Embryonic facial prominence (tissue), 1 donor: ENCODE data around the gene SSBP1.
"Not testable (repeated sequence)": the region's sequence is repeated elsewhere in the genome, so short reads cannot be mapped to it uniquely, and the experiment has no call there.

Experiments
- DNase-seq: peaks from one replicate; pipeline ENCODE4 v3.0.0-alpha.2; 2016; ENCODE audit errors: extremely low spot score

SSBP1 gene

GRCh38 chr7:141709318-141709717 is 28.8 kb upstream of the SSBP1 start:
- no peak for DNase-seq

GRCh38 chr7:141709749-141710148 is 28.4 kb upstream of the SSBP1 start:
- DNase-seq: no peak

- DNase-seq: no peak
Measured at GRCh38 chr7:141710301-141710700, 27.9 kb upstream of the SSBP1 start.

GRCh38 chr7:141712603-141713255 is 25.4 kb upstream of the SSBP1 start:
- DNase-seq: no peak

GRCh38 chr7:141713890-141714289 is 24.3 kb upstream of the SSBP1 start:
- DNase-seq: no peak

GRCh38 chr7:141714571-141714970 is 23.6 kb upstream of the SSBP1 start:
- DNase-seq: no peak

- DNase-seq: no peak
Measured at GRCh38 chr7:141715018-141715417, 23.1 kb upstream of the SSBP1 start.

GRCh38 chr7:141715794-141716689 is 22.1 kb upstream of the SSBP1 start:
- DNase-seq: no peak

GRCh38 chr7:141717450-141717849 is 20.7 kb upstream of the SSBP1 start:
- DNase-seq: no peak

GRCh38 chr7:141722529-141722928 is 15.6 kb upstream of the SSBP1 start:
- no peak for DNase-seq

GRCh38 chr7:141729020-141729419 is 9.1 kb upstream of the SSBP1 start:
- no peak for DNase-seq

GRCh38 chr7:141731476-141732149 is 6.5 kb upstream of the SSBP1 start:
- DNase-seq: no peak

- DNase-seq: no peak
Measured at GRCh38 chr7:141737118-141737835, 881 bp upstream of the SSBP1 start.

GRCh38 chr7:141738592-141739013 is 445 bp downstream of the SSBP1 start:
- DNase-seq: no peak

GRCh38 chr7:141739250-141739649 is 1.1 kb downstream of the SSBP1 start:
- no peak for DNase-seq

- no peak for DNase-seq
Measured at GRCh38 chr7:141742229-141742628, 4.1 kb downstream of the SSBP1 start.

GRCh38 chr7:141744131-141744530 is 6.0 kb downstream of the SSBP1 start:
- no peak for DNase-seq

- DNase-seq: no peak
Measured at GRCh38 chr7:141748396-141748795, 10.2 kb downstream of the SSBP1 start.

GRCh38 chr7:141751904-141752303 is 13.7 kb downstream of the SSBP1 start:
- DNase-seq: not testable (repeated sequence)

- DNase-seq: no peak
Measured at GRCh38 chr7:141752634-141753033, 14.5 kb downstream of the SSBP1 start.

GRCh38 chr7:141754939-141755338 is 16.8 kb downstream of the SSBP1 start:
- DNase-seq: no peak

- DNase-seq: no peak
Measured at GRCh38 chr7:141763797-141764196, 25.6 kb downstream of the SSBP1 start, which contains the start of gene TAS2R3. Gene TAS2R3, plus strand, starts transcription at chr7:141764097. Its CDS starts 62 bp downstream, at chr7:141764159.
